ENCODE measurements around the gene PPAN.

PPAN gene

DNA sequence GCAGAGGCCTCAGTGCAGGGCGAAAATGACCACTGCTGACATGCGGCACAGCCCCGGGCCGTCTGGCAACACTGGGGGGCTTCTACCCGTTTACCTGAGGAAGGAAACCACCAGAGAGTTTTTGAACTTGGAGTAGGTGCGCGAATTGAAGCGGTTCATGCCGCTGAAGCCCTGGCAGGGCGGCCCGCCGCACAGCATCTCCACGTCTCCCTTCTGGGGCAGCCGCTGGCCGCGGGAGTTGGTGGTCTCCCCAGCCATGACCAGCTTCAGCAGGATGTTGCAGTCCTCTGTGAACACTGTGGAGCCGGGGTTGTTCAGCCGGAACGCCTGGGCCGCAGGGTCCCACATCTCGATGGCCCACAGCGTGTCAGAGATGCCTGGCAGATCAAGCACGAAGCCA, 33.8 kb downstream of the PPAN start:
- H3K9ac ChIP-seq (ENCODE audit: low read length), result no peak overlapping the region
- TF ChIP-seq EZH2 (IDR thresholded peaks at IDR 0.05; ENCODE audit: borderline replicate concordance, low read length), result no peak
- TF ChIP-seq, protein P1, sequence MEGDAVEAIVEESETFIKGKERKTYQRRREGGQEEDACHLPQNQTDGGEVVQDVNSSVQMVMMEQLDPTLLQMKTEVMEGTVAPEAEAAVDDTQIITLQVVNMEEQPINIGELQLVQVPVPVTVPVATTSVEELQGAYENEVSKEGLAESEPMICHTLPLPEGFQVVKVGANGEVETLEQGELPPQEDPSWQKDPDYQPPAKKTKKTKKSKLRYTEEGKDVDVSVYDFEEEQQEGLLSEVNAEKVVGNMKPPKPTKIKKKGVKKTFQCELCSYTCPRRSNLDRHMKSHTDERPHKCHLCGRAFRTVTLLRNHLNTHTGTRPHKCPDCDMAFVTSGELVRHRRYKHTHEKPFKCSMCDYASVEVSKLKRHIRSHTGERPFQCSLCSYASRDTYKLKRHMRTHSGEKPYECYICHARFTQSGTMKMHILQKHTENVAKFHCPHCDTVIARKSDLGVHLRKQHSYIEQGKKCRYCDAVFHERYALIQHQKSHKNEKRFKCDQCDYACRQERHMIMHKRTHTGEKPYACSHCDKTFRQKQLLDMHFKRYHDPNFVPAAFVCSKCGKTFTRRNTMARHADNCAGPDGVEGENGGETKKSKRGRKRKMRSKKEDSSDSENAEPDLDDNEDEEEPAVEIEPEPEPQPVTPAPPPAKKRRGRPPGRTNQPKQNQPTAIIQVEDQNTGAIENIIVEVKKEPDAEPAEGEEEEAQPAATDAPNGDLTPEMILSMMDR (IDR thresholded peaks at IDR 0.05; ENCODE audit: low read length), result no peak

DNA sequence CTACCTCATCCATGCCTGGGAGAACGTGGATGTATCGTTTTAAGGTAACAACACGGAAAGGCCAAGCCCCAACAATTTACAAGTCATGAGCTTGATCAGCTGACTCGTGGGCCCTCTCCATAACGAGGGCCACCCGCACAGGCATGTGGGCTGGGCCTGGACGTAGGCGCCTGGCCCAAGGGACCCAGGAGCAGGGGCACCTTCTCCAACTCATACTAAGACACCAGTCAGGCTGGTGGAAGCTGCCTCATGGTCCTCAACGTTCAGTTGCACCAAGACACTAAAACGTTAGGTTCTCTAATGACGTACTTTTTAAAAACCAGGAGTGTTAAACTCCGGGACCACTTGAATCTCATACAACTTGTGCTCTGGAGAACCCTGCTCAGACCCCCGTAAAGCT, 35.3 kb downstream of the PPAN start:
- TF ChIP-seq EZH2 (IDR thresholded peaks at IDR 0.05; ENCODE audit: borderline replicate concordance, low read length), result no peak
- TF ChIP-seq, protein P1 (IDR thresholded peaks at IDR 0.05; ENCODE audit: low read length), result no peak
- no peak overlapping the region for H3K4me2 ChIP-seq (ENCODE audit: low read length)
- H3K27me3 ChIP-seq (ENCODE audit: insufficient read depth, low read length), result no peaks in the 10 kb centered on the region
- no peak overlapping the region for H3K9ac ChIP-seq (ENCODE audit: low read length)
- H3K79me2 ChIP-seq (ENCODE audit: insufficient read depth, low read length), result no peaks in the 10 kb centered on the region
- no peaks in the 10 kb centered on the region for H3K4me1 ChIP-seq (ENCODE audit: insufficient read depth, low read length, severe bottlenecking)
- no peak overlapping the region for H3K27ac ChIP-seq (ENCODE audit: low read depth, low read length, poor library complexity, severe bottlenecking)
- H3K9me2 ChIP-seq (ENCODE audit: low read depth, low read length), result no peaks in the 10 kb centered on the region
- no peaks in the 10 kb centered on the region for H4K20me1 ChIP-seq (ENCODE audit: insufficient read depth, low read length)
- H3K36me3 ChIP-seq (ENCODE audit: insufficient read depth, low read length), result peaks cover 100% of the 10 kb centered on the region
- no peaks in the 10 kb centered on the region for H3F3A ChIP-seq (ENCODE audit: insufficient read depth, low read length)
- H2AFZ ChIP-seq (ENCODE audit: low read length), result no peak overlapping the region
- no peak overlapping the region for H3K4me3 ChIP-seq (ENCODE audit: low read depth, low read length, poor library complexity, severe bottlenecking)
- no peaks in the 10 kb centered on the region for H3K9me3 ChIP-seq (ENCODE audit: low read length)

More for the DNA sequence above, 33.8 kb downstream of the PPAN start:
- Histone ChIP-seq H3K4me1 (ENCODE audit: insufficient read depth, low read length, severe bottlenecking) (no peaks in the 10 kb centered on the region), H3K79me2 (ENCODE audit: insufficient read depth, low read length) (no peaks in the 10 kb centered on the region), H3K27me3 (ENCODE audit: insufficient read depth, low read length) (no peaks in the 10 kb centered on the region), H3K9me2 (ENCODE audit: low read depth, low read length) (no peaks in the 10 kb centered on the region), H3K36me3 (ENCODE audit: insufficient read depth, low read length) (peaks cover 100% of the 10 kb centered on the region), H3K9me3 (ENCODE audit: low read length) (no peaks in the 10 kb centered on the region), H3K4me3 (ENCODE audit: low read depth, low read length, poor library complexity, severe bottlenecking) (no peak overlapping the region), H3K4me2 (ENCODE audit: low read length) (no peak overlapping the region), H3K27ac (ENCODE audit: low read depth, low read length, poor library complexity, severe bottlenecking) (no peak overlapping the region), H3F3A (ENCODE audit: insufficient read depth, low read length) (no peaks in the 10 kb centered on the region), H2AFZ (ENCODE audit: low read length) (no peak overlapping the region), H4K20me1 (ENCODE audit: insufficient read depth, low read length) (no peaks in the 10 kb centered on the region)

DNA sequence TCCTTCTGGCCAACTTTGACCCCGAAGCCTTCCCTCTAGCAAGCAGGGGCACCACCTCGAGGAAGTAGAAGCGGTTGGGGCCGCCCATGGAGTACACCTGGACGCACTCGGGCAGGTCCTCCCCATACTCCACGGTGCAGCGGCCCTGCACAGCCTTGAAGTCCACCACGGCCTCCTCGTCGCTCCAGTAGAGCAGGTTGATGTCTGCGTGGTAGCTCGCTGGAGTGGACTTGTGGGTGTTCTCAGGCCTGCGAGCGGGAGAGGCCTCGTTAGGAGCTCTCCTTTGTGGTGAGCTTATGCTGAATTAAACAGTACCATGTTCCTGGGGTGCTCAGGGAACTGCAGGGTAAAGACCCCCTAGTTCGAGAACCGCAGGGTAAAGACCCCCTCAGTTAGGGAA, 35.8 kb downstream of the PPAN start:
- H3K4me3 ChIP-seq (ENCODE audit: low read depth, low read length, poor library complexity, severe bottlenecking), result no peak overlapping the region

More for the DNA sequence above, 35.8 kb downstream of the PPAN start:
- H3F3A ChIP-seq (ENCODE audit: insufficient read depth, low read length), result no peaks in the 10 kb centered on the region
- H3K79me2 ChIP-seq (ENCODE audit: insufficient read depth, low read length), result no peaks in the 10 kb centered on the region
- H3K4me2 ChIP-seq (ENCODE audit: low read length), result no peak overlapping the region
- no peaks in the 10 kb centered on the region for H4K20me1 ChIP-seq (ENCODE audit: insufficient read depth, low read length)
- no peak for TF ChIP-seq EZH2 (IDR thresholded peaks at IDR 0.05; ENCODE audit: borderline replicate concordance, low read length)
- TF ChIP-seq, protein P1 (IDR thresholded peaks at IDR 0.05; ENCODE audit: low read length), result no peak
- no peaks in the 10 kb centered on the region for H3K4me1 ChIP-seq (ENCODE audit: insufficient read depth, low read length, severe bottlenecking)
- no peaks in the 10 kb centered on the region for H3K9me2 ChIP-seq (ENCODE audit: low read depth, low read length)
- no peaks in the 10 kb centered on the region for H3K27me3 ChIP-seq (ENCODE audit: insufficient read depth, low read length)
- H2AFZ ChIP-seq (ENCODE audit: low read length), result no peak overlapping the region
- no peaks in the 10 kb centered on the region for H3K9me3 ChIP-seq (ENCODE audit: low read length)
- no peak overlapping the region for H3K27ac ChIP-seq (ENCODE audit: low read depth, low read length, poor library complexity, severe bottlenecking)
- no peak overlapping the region for H3K9ac ChIP-seq (ENCODE audit: low read length)
- H3K36me3 ChIP-seq (ENCODE audit: insufficient read depth, low read length), result peaks cover 100% of the 10 kb centered on the region

Data from OCI-LY1 (cell line).